Endothelial cell of umbilical vein (primary cell): ENCODE results near the gene FAM24A. TPM values are rescaled to one million over a fixed set of nuclear protein-coding genes. Genes with fewer than 3 reads are reported as not detected.
A peak's percentile ranks its signal among the peaks of the same experiment; 100 is the strongest.
"Not testable (repeated sequence)": the region's sequence is repeated elsewhere in the genome, so short reads cannot be mapped to it uniquely, and the experiment has no call there.

Source experiments
- BruUV-seq: library from RNA; stranded (reverse); fragments of 400-500 nt; replicated peaks from 2 replicates; lab custom pipeline; 2021; lab: Mats Ljungman, UMichigan
- CTCF ChIA-PET: fragments of 300-600, 350-600 bp; sonication (Branson Sonifier 250); formaldehyde crosslinking; loops from one replicate; lab custom pipeline; 2021; ENCODE audit warnings: antibody characterized with exemption, inconsistent platforms; lab: Charles Lee
- POLR2A ChIA-PET: fragments of 300-600, 350-600 bp; sonication (Branson Sonifier 250); formaldehyde crosslinking; loops from one replicate; lab custom pipeline; 2021; ENCODE audit warnings: antibody characterized with exemption, inconsistent platforms; lab: Charles Lee
- DNase-seq: peaks from one replicate; pipeline ENCODE4 v3.0.0-alpha.2; 2011; ENCODE audit warnings: low read depth, low spot score
- FAIRE-seq: peaks from 2 replicates; lab custom pipeline; 2011; peaks lifted over from hg19 to GRCh38; lab: Jason Lieb, UNC
- H2AFZ ChIP-seq: 2 replicates; pipeline ENCODE4 v1.6.0; 2012; ENCODE audit warnings: low read depth, low read length, control low read depth, inconsistent platforms
- H3K27ac ChIP-seq: 2 replicates; pipeline ENCODE4 v1.5.1; 2011; ENCODE audit warnings: low read depth, mild to moderate bottlenecking, control low read depth, low read length, moderate library complexity; ENCODE audit not compliant: insufficient read depth
- H3K27me3 ChIP-seq, 2 experiments: 2 replicates each; pipeline versions ENCODE4 v1.6.0 to v1.6.1; 2011; ENCODE audit warnings: low read length in 2 of 2, mixed read lengths in 1 of 2; ENCODE audit not compliant: control insufficient read depth in 2 of 2, insufficient read depth in 2 of 2
- H3K36me3 ChIP-seq, 2 experiments: 2 replicates in 1 of 2; 3 replicates in 1 of 2; pipeline ENCODE4 v1.5.1; 2011; ENCODE audit warnings: low read length in 2 of 2, mild to moderate bottlenecking in 1 of 2, moderate library complexity in 1 of 2; ENCODE audit not compliant: control insufficient read depth in 2 of 2, insufficient read depth in 2 of 2; ENCODE audit errors: extremely low read depth in 1 of 2
- H3K4me1 ChIP-seq: 3 replicates; pipeline ENCODE4 v1.5.1; 2011; ENCODE audit warnings: mild to moderate bottlenecking, low read length; ENCODE audit not compliant: control insufficient read depth, insufficient read depth; ENCODE audit errors: extremely low read depth
- H3K4me2 ChIP-seq: 2 replicates; pipeline ENCODE4 v1.6.1; 2011; ENCODE audit warnings: low read length, control low read depth, mixed read lengths; ENCODE audit not compliant: insufficient read depth
- H3K4me3 ChIP-seq, 3 experiments: fragments of 200-600 bp in 1 of 3; sonication (generic), shearing (Covaris generic) in 1 of 3; replicated peaks in 1 of 3; 2 replicates each; pipeline ENCODE4 v1.5.1; 2011 to 2016; ENCODE audit warnings: control low read depth in 3 of 3, low read length in 3 of 3, mild to moderate bottlenecking in 2 of 3, inconsistent platforms in 1 of 3, low read depth in 1 of 3, moderate library complexity in 1 of 3; ENCODE audit not compliant: insufficient read depth in 1 of 3
- H3K79me2 ChIP-seq: 2 replicates; pipeline ENCODE4 v1.6.0; 2012; ENCODE audit warnings: low read length, inconsistent platforms; ENCODE audit not compliant: control insufficient read depth, insufficient read depth
- H3K9ac ChIP-seq: replicated peaks from 2 replicates; pipeline ENCODE3; 2011; ENCODE audit warnings: low read length, control low read depth; ENCODE audit not compliant: insufficient read depth; ENCODE audit errors: extremely low read depth
- H3K9me1 ChIP-seq: replicated peaks from 3 replicates; pipeline ENCODE4 v1.6.0; 2011; ENCODE audit warnings: mild to moderate bottlenecking, low read length; ENCODE audit not compliant: control insufficient read depth, insufficient read depth; ENCODE audit errors: extremely low read depth
- H3K9me3 ChIP-seq: replicated peaks from 2 replicates; pipeline ENCODE4 v1.5.1; 2012; ENCODE audit warnings: low read length, inconsistent platforms; ENCODE audit not compliant: control insufficient read depth, insufficient read depth
- H4K20me1 ChIP-seq: replicated peaks from 2 replicates; pipeline ENCODE3; 2011; ENCODE audit warnings: mild to moderate bottlenecking, low read length; ENCODE audit not compliant: control insufficient read depth, insufficient read depth; ENCODE audit errors: extremely low read depth
- FOS ChIP-seq: IDR thresholded peaks from 2 replicates; pipeline ENCODE4 v1.6.1; 2011; ENCODE audit warnings: mild to moderate bottlenecking, low read length, moderate library complexity, borderline replicate concordance; ENCODE audit not compliant: insufficient read depth
- JUN ChIP-seq: IDR thresholded peaks from 2 replicates; pipeline ENCODE4 v1.6.1; 2011; ENCODE audit warnings: borderline replicate concordance, low read depth; ENCODE audit not compliant: insufficient read length, insufficient read depth
- MYC ChIP-seq: IDR thresholded peaks from one replicate; pipeline ENCODE4 v1.6.1; 2011; ENCODE audit warnings: mild to moderate bottlenecking, low read depth, low read length
- dilution Hi-C: fragments of 300-500 bp; cut with MboI; formaldehyde crosslinking; loops from one replicate; pipeline ENCODE4 v1.15.0; 2019; ENCODE audit warnings: low sequenced_read_pairs; ENCODE audit not compliant: extremely low pct_ligation_motif_present
- intact Hi-C: fragments of 100-400 bp; cut with micrococcal nuclease; formaldehyde crosslinking; loops from one replicate; pipeline ENCODE4 v1.10.0; 2022
- polyA plus RNA-seq, 4 experiments: library from polyadenylated mRNA; depleted of rRNA in 3 of 4; stranded (reverse) in 3 of 4; unstranded in 1 of 4; fragments of >200 nt; gene quantifications; 2 replicates each; pipeline versions ENCODE4 v1.2.1 to v1.2.3, GENCODE V29; 2011 to 2012; ENCODE audit warnings: missing spikeins in 1 of 4
- total RNA-seq: library from RNA; stranded (reverse); gene quantifications from 2 replicates; pipeline ENCODE4 v1.2.3, GENCODE V29; 2021

FAM24A gene
- total and polyA plus RNA-seq, 2 donors (not counting 3 experiments of a cell fraction or from before 2014, with no cell fraction given): not detected

GRCh38 chr10:122864901-122865300 is 45.5 kb upstream of the FAM24A start:
- Histone ChIP-seq H3K4me3 (no peak overlapping the region), H2AFZ (no peak overlapping the region), H3K9me1 (no peaks in the 10 kb centered on the region), H3K36me3 (no peaks in the 10 kb centered on the region), H3K4me1 (peaks cover 40% of the 10 kb centered on the region), H3K4me2 (peak overlapping the region; percentile 22), H3K27ac (peak overlapping the region; percentile 80), H4K20me1 (no peaks in the 10 kb centered on the region), H3K9ac (no peak overlapping the region), H3K27me3 (no peaks in the 10 kb centered on the region), H3K79me2 (peaks cover 43% of the 10 kb centered on the region), H3K9me3 (no peaks in the 10 kb centered on the region)
- TF ChIP-seq JUN (peak; percentile 31), FOS (peak; percentile 34), MYC (no peak)
- intact Hi-C loops (loop anchor here (10.0 kb wide), 1 partner anchor 490 kb away; the partner anchor contains the start of gene PLEKHA1), dilution Hi-C loops (no loop called here)
- BruUV-seq: no TSS peak
- DNase-seq (peak; percentile 49), FAIRE-seq (no peak)
- ChIA-PET CTCF (no interaction called here), POLR2A (no interaction called here)

GRCh38 chr10:122866757-122867482 is 43.5 kb upstream of the FAM24A start:
- Histone ChIP-seq H3K4me1 (peaks cover 26% of the 10 kb centered on the region), H3K79me2 (peaks cover 38% of the 10 kb centered on the region)
- DNase-seq, dilution Hi-C loops, H2AFZ ChIP-seq, H3K27ac ChIP-seq, H4K20me1 ChIP-seq, BruUV-seq, H3K36me3 ChIP-seq, FAIRE-seq, H3K27me3 ChIP-seq, H3K9me1 ChIP-seq, H3K9ac ChIP-seq, H3K9me3 ChIP-seq, H3K4me2 ChIP-seq, POLR2A ChIA-PET, H3K4me3 ChIP-seq: not testable (repeated sequence)
- intact Hi-C loops: loop anchor here (10.0 kb wide), 1 partner anchor 492 kb away; the partner anchor contains the start of gene PLEKHA1
- CTCF ChIA-PET: interaction anchor here (0.6 kb wide), 1 partner anchor 11 kb away, joined by 3 read pairs; no protein-coding TSS in a partner anchor

GRCh38 chr10:122868768-122869167 is 41.6 kb upstream of the FAM24A start:
- dilution Hi-C loops, CTCF ChIA-PET, H3K9me3 ChIP-seq, H3K4me2 ChIP-seq, H3K27ac ChIP-seq, POLR2A ChIA-PET, H3K27me3 ChIP-seq, BruUV-seq, H3K9ac ChIP-seq, H4K20me1 ChIP-seq, H2AFZ ChIP-seq, H3K36me3 ChIP-seq, DNase-seq, H3K4me3 ChIP-seq, FAIRE-seq, H3K9me1 ChIP-seq: not testable (repeated sequence)
- intact Hi-C loops: loop anchor here (10.0 kb wide), 1 partner anchor 494 kb away; the partner anchor contains the start of gene PLEKHA1
- Histone ChIP-seq H3K4me1 (peaks cover 15% of the 10 kb centered on the region), H3K79me2 (peaks cover 38% of the 10 kb centered on the region)
